Thyroid gland (tissue), 4 donors: Measurements from ENCODE around the gene RNF4.

Experiments used
- POLR2A ChIP-seq, 2 donors: fragments of 450-650 bp; IDR thresholded peaks; one replicate each; pipeline ENCODE4 v1.6.1; 2017; ENCODE audit warnings: antibody characterized with exemption in 2 of 2, mild to moderate bottlenecking in 2 of 2, moderate library complexity in 1 of 2
- TF ChIP-seq, protein P1 (sequence below), 6 experiments: fragments of 200-600 bp in 3 of 6; fragments of 450-650 bp in 3 of 6; sonication (generic) in 3 of 6; IDR thresholded peaks; one replicate each; pipeline ENCODE4 v1.5.1; 2016 to 2019; ENCODE audit warnings: antibody characterized with exemption in 6 of 6, mild to moderate bottlenecking in 2 of 6, inconsistent platforms in 1 of 6, moderate library complexity in 1 of 6

DNA sequence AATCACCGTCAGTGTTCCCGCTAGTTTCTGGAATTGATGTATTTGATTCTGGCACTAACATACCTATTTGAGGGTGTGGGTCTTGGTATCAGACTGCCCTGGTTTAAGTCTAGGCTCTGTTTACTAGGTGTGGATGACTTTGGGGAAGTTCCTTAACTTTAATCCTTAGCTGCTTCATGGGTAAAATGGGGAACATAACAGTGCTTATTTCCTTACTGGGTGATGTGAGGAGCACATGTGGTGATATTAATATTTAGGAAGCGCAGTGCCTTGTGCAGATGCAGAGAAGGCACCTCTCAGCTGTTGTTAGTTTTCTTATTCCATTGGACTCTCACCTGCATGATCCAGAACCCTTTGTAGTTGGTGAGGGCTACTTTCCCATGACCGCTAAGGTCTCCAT, 17.1 kb downstream of the RNF4 start:
- TF ChIP-seq, protein P1, sequence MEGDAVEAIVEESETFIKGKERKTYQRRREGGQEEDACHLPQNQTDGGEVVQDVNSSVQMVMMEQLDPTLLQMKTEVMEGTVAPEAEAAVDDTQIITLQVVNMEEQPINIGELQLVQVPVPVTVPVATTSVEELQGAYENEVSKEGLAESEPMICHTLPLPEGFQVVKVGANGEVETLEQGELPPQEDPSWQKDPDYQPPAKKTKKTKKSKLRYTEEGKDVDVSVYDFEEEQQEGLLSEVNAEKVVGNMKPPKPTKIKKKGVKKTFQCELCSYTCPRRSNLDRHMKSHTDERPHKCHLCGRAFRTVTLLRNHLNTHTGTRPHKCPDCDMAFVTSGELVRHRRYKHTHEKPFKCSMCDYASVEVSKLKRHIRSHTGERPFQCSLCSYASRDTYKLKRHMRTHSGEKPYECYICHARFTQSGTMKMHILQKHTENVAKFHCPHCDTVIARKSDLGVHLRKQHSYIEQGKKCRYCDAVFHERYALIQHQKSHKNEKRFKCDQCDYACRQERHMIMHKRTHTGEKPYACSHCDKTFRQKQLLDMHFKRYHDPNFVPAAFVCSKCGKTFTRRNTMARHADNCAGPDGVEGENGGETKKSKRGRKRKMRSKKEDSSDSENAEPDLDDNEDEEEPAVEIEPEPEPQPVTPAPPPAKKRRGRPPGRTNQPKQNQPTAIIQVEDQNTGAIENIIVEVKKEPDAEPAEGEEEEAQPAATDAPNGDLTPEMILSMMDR (IDR thresholded peaks at IDR 0.05), result no peak
- no peak for TF ChIP-seq POLR2A (IDR thresholded peaks at IDR 0.05)
